ENCODE results near the gene PPP1R1A.

The PPP1R1A gene

GRCh38 chr12:54560374-54560858 lies 28.0 kb downstream of the PPP1R1A start:
- no peaks in the 10 kb centered on the region for H3K27me3 ChIP-seq
- H3K9me3 ChIP-seq = no peaks in the 10 kb centered on the region
- peak overlapping the region; percentile 78 for H3K27ac ChIP-seq
- H3K4me3 ChIP-seq (ENCODE audit: low read depth in 1 of 2, low read length in 1 of 2) = peak overlapping the region; percentile 55 to 62
- H3K4me1 ChIP-seq (ENCODE audit: control insufficient read depth in 1 of 2, insufficient read depth in 1 of 2, low read depth in 1 of 2, low read length in 1 of 2) = peaks cover 27 to 41% of the 10 kb centered on the region in 2 experiments
- TF ChIP-seq, protein P1, sequence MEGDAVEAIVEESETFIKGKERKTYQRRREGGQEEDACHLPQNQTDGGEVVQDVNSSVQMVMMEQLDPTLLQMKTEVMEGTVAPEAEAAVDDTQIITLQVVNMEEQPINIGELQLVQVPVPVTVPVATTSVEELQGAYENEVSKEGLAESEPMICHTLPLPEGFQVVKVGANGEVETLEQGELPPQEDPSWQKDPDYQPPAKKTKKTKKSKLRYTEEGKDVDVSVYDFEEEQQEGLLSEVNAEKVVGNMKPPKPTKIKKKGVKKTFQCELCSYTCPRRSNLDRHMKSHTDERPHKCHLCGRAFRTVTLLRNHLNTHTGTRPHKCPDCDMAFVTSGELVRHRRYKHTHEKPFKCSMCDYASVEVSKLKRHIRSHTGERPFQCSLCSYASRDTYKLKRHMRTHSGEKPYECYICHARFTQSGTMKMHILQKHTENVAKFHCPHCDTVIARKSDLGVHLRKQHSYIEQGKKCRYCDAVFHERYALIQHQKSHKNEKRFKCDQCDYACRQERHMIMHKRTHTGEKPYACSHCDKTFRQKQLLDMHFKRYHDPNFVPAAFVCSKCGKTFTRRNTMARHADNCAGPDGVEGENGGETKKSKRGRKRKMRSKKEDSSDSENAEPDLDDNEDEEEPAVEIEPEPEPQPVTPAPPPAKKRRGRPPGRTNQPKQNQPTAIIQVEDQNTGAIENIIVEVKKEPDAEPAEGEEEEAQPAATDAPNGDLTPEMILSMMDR (IDR thresholded peaks at IDR 0.05) = peak; percentile 19
- H3K36me3 ChIP-seq = peaks cover 4% of the 10 kb centered on the region

DNA sequence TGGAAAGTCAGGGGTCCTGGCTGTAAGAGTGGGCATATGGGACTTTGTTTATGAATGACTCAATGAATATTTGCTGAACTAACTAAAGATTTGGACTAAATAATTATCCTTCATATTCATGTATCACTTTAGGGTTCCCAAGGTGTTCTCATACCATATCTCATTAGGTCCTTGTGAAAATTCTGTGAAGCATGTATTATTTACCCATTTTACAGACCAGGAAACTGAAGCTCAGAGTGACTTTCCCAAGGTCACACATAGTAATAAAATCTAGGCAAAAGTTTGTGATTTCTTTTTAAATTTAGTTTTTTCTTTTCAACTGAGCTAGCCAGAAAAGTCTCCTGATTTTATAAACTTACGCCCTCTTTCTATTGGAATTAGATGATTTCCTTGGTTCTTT lies 29.7 kb downstream of the PPP1R1A start:
- Histone ChIP-seq H3K4me1 (ENCODE audit: control insufficient read depth in 1 of 2, insufficient read depth in 1 of 2, low read depth in 1 of 2, low read length in 1 of 2) (peaks cover 27 to 41% of the 10 kb centered on the region in 2 experiments), H3K4me3 (ENCODE audit: low read depth in 1 of 2, low read length in 1 of 2) (no peak overlapping the region), H3K27me3 (no peaks in the 10 kb centered on the region), H3K27ac (no peak overlapping the region), H3K36me3 (peaks cover 21% of the 10 kb centered on the region), H3K9me3 (no peaks in the 10 kb centered on the region)
- TF ChIP-seq, protein P1 (IDR thresholded peaks at IDR 0.05) = no peak

DNA sequence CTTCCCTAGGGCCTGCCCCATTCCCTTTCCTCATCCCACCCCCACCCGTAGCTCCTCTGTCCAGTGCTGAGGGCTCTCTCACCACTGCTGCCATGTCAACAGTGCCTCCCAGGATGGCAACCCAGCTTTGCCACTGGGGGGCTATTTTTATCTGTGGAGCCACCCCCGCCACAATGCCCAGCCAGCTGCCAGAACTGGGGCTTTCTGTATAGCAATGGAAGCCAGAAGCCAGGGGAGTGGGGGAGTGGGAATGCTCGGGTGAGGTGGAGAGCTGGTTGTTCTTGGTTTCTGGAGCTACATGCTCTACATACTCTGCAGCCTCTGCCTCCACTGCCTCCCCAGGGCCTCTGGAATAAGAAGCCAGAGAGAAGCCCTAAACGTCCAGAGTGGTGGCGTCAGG lies 30.1 kb downstream of the PPP1R1A start:
- peaks cover 21% of the 10 kb centered on the region for H3K36me3 ChIP-seq
- TF ChIP-seq, protein P1 (IDR thresholded peaks at IDR 0.05) = no peak
- no peak overlapping the region for H3K27ac ChIP-seq
- no peaks in the 10 kb centered on the region for H3K27me3 ChIP-seq
- H3K9me3 ChIP-seq = no peaks in the 10 kb centered on the region
- peaks cover 27 to 41% of the 10 kb centered on the region in 2 experiments for H3K4me1 ChIP-seq (ENCODE audit: control insufficient read depth in 1 of 2, insufficient read depth in 1 of 2, low read depth in 1 of 2, low read length in 1 of 2)
- no peak overlapping the region for H3K4me3 ChIP-seq (ENCODE audit: low read depth in 1 of 2, low read length in 1 of 2)

DNA sequence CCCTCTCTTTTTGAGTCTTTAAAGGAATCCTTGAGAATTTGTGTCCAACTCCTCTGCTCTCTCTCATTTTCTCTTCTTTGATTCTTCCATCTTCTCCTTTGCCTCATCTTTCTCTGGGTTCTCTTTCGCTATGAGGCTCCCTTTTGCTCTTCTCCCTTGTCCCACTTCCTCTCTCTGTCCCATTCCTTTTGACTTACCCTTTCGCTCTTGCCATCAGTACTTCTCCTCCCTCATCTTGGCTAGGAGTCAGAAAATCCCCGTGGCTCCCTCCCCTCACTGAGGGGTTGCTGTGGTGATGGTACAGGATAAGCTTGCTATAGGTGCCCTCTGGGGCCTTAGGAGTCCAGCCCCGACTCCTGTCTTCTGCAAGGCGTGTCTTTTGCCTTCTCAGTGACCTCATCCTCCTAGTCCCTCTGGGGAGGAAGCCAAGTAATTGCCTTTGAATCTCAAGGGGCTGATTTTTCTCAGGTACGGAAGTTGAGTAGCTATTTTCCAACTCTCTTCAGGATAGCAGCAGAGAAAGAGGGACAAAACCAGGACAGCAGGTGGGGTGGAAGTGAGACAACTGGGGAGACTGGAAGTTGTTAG lies 32.7 kb downstream of the PPP1R1A start:
- Histone ChIP-seq H3K9me3 (no peaks in the 10 kb centered on the region), H3K27me3 (peaks cover 9% of the 10 kb centered on the region), H3K4me1 (ENCODE audit: control insufficient read depth in 1 of 2, insufficient read depth in 1 of 2, low read depth in 1 of 2, low read length in 1 of 2) (peaks cover 20 to 35% of the 10 kb centered on the region in 2 experiments), H3K36me3 (peaks cover 37% of the 10 kb centered on the region), H3K4me3 (ENCODE audit: low read depth in 1 of 2, low read length in 1 of 2) (no peak overlapping the region), H3K27ac (no peak overlapping the region)
- TF ChIP-seq, protein P1 (IDR thresholded peaks at IDR 0.05) = no peak

DNA sequence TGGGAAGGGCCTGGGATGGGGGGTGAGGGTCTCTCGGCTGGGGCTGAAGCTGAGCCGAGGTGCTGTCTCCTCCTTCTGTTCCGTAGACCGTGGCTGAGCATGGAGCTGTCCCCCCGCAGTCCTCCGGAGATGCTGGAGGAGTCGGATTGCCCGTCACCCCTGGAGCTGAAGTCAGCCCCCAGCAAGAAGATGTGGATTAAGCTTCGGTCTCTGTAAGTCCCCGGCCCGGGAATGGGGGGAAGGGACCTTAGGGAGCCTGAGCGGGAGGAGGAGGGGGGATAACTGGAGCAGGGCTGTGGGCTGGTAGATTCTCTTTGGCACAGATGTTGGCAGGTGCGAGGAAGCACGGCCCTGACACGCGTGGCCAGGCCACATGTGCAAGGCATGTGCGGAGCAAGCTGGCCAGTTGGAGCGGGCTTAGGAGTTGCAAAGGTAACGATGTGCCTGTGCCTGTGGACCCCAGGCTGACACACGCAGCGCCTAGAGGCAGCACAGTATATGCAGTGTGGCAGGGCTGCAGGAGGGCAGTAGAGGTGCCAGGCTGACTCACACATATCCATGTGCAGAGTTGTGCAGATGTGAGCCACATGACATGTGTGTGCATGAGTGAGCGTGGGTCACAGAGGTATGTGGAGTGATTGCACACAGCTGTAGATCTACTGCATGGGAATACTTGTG lies 38.5 kb downstream of the PPP1R1A start:
- H3K36me3 ChIP-seq = peaks cover 71% of the 10 kb centered on the region
- no peaks in the 10 kb centered on the region for H3K9me3 ChIP-seq
- H3K27me3 ChIP-seq = peaks cover 37% of the 10 kb centered on the region
- no peak overlapping the region for H3K4me3 ChIP-seq (ENCODE audit: low read depth in 1 of 2, low read length in 1 of 2)
- no peak overlapping the region for H3K27ac ChIP-seq
- TF ChIP-seq, protein P1 (IDR thresholded peaks at IDR 0.05) = no peak
- H3K4me1 ChIP-seq (ENCODE audit: control insufficient read depth in 1 of 2, insufficient read depth in 1 of 2, low read depth in 1 of 2, low read length in 1 of 2) = peaks cover 4 to 11% of the 10 kb centered on the region in 2 experiments

Measured in neutrophil (primary cell).